Central memory CD8-positive, alpha-beta T cell (primary cell): Measurements from ENCODE around the gene GALNT1.

Experiments
- ATAC-seq: fragments of 150-1000 bp; cut with Tn5 transposase; replicated peaks from 2 replicates; pipeline ENCODE4 v1.10.0; 2022; ENCODE audit warnings: mild to moderate bottlenecking, moderate FRiP score, moderate number of reproducible peaks; ENCODE audit not compliant: poor library complexity, severe bottlenecking; ENCODE audit errors: extremely low read depth
- DNase-seq, 2 donors: peaks; one replicate each; pipeline ENCODE4 v3.0.0; 2021; ENCODE audit warnings: low spot score in 2 of 2
- H3K27ac Mint-ChIP-seq: one replicate; pipeline ENCODE4 v1.8.0; 2022; ENCODE audit warnings: low read depth, mild to moderate bottlenecking, moderate library complexity, mixed read lengths
- H3K27me3 Mint-ChIP-seq: one replicate; pipeline ENCODE4 v1.8.0; 2022; ENCODE audit warnings: mixed read lengths
- H3K36me3 Mint-ChIP-seq: one replicate; pipeline ENCODE4 v1.8.0; 2022; ENCODE audit warnings: mild to moderate bottlenecking, moderate library complexity, mixed read lengths; ENCODE audit not compliant: insufficient read depth
- H3K4me1 Mint-ChIP-seq: one replicate; pipeline ENCODE4 v1.8.0; 2022; ENCODE audit warnings: mixed read lengths
- H3K4me3 Mint-ChIP-seq: one replicate; pipeline ENCODE4 v1.8.0; 2022; ENCODE audit warnings: mild to moderate bottlenecking, moderate library complexity, mixed read lengths
- H3K9me3 Mint-ChIP-seq: one replicate; pipeline ENCODE4 v1.8.0; 2022; ENCODE audit warnings: mixed read lengths

GALNT1 gene

GRCh38 chr18:35717182-35717581 lies 135.6 kb downstream of the GALNT1 start:
- peaks cover 7% of the 10 kb centered on the region for H3K9me3 Mint-ChIP-seq
- peaks cover 10% of the 10 kb centered on the region for H3K27me3 Mint-ChIP-seq
- H3K27ac Mint-ChIP-seq = no peak overlapping the region
- H3K36me3 Mint-ChIP-seq = no peaks in the 10 kb centered on the region
- ATAC-seq (no peak), DNase-seq (no peak)
- no peaks in the 10 kb centered on the region for H3K4me1 Mint-ChIP-seq
- H3K4me3 Mint-ChIP-seq = no peak overlapping the region

GRCh38 chr18:35721431-35722081 lies 140.0 kb downstream of the GALNT1 start:
- peaks cover 7% of the 10 kb centered on the region for H3K9me3 Mint-ChIP-seq
- ATAC-seq (no peak), DNase-seq (no peak)
- H3K4me1 Mint-ChIP-seq = no peaks in the 10 kb centered on the region
- peaks cover 39% of the 10 kb centered on the region for H3K27me3 Mint-ChIP-seq
- no peak overlapping the region for H3K27ac Mint-ChIP-seq
- no peaks in the 10 kb centered on the region for H3K36me3 Mint-ChIP-seq
- no peak overlapping the region for H3K4me3 Mint-ChIP-seq

DNA sequence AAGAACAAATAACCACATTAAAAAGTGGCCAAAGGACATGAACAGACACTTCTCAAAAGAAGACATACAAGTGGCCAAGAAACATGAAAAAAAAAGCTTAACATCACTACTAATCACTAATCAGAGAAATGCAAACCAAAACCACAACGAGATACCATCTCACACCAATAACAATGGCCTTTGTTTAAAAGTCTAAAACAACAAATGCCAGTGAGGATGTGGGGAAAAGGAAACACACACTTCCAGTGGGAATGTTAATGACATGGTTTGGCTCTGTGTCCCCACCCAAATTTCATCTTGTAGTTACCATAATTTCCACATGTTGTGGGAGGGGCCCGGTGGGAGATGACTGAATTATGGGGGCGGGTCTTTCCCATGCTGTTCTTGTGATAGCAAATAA lies 147.1 kb downstream of the GALNT1 start:
- H3K36me3 Mint-ChIP-seq = peaks cover 1% of the 10 kb centered on the region
- DNase-seq = no peak
- peaks cover 46% of the 10 kb centered on the region for H3K27me3 Mint-ChIP-seq
- no peak overlapping the region for H3K4me3 Mint-ChIP-seq
- H3K27ac Mint-ChIP-seq = no peak overlapping the region
- peaks cover 5% of the 10 kb centered on the region for H3K4me1 Mint-ChIP-seq
- no peak for ATAC-seq
- peaks cover 11% of the 10 kb centered on the region for H3K9me3 Mint-ChIP-seq

DNA sequence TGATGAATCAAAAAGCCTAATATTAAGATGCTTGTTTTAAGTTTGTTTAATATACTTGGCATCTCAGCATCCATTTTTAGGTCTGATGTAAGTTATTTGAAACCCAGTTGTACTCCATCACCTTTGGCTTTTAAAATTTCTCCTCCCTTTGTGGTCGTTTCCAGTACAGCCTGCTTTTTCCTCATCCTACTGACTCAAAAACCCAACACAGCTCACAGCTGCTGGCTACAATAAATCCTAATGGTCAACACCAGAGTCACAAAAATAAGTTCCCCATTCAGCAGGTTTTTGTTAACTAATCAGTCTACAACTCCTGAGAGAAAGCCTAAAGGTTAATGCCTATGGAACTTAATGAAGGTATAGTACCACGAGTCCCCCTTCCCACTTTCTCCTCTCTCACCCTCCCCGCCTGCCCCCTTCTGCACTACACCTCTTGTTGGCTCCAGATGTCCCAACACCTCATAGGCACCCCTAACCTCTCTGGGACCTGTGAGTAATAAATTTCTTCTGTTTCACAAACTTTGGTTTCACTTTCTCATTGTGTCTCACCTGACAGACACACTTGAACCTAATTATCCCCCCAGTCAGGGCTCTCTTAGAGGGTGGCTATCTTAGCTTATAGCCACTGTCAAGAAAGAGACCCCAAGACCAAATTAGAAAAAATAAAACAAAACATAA lies 148.6 kb downstream of the GALNT1 start:
- H3K4me3 Mint-ChIP-seq = no peak overlapping the region
- H3K27me3 Mint-ChIP-seq = peaks cover 31% of the 10 kb centered on the region
- no peak for DNase-seq
- H3K27ac Mint-ChIP-seq = no peak overlapping the region
- peaks cover 11% of the 10 kb centered on the region for H3K9me3 Mint-ChIP-seq
- ATAC-seq = no peak
- peaks cover 5% of the 10 kb centered on the region for H3K4me1 Mint-ChIP-seq
- peaks cover 3% of the 10 kb centered on the region for H3K36me3 Mint-ChIP-seq

GRCh38 chr18:35730691-35731370 lies 149.3 kb downstream of the GALNT1 start:
- no peak overlapping the region for H3K27ac Mint-ChIP-seq
- H3K9me3 Mint-ChIP-seq = peaks cover 11% of the 10 kb centered on the region
- H3K36me3 Mint-ChIP-seq = peaks cover 3% of the 10 kb centered on the region
- peaks cover 24% of the 10 kb centered on the region for H3K27me3 Mint-ChIP-seq
- H3K4me3 Mint-ChIP-seq = no peak overlapping the region
- DNase-seq (no peak), ATAC-seq (no peak)
- H3K4me1 Mint-ChIP-seq = peaks cover 5% of the 10 kb centered on the region

DNA sequence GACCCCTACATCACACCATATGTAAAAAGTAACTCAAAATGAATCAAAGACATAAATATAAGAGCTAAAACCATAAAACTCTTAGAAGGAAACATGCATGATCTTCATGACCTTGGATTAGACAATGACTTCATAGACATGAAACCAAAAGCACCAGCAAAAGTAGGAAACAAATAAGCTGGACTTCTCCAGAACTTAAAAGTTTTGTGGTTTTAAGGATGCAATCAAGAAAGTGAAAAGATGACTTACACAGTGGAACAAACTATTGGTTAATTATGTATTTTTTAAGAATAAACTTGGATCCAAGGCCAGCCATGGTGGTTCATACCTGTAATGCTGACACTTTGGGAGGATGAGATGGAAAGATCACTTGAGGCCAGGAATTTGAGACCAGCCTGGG lies 150.2 kb downstream of the GALNT1 start:
- peaks cover 3% of the 10 kb centered on the region for H3K36me3 Mint-ChIP-seq
- no peak for ATAC-seq
- no peak for DNase-seq
- peaks cover 11% of the 10 kb centered on the region for H3K9me3 Mint-ChIP-seq
- no peak overlapping the region for H3K4me3 Mint-ChIP-seq
- H3K27me3 Mint-ChIP-seq = peaks cover 15% of the 10 kb centered on the region
- peaks cover 5% of the 10 kb centered on the region for H3K4me1 Mint-ChIP-seq
- H3K27ac Mint-ChIP-seq = no peak overlapping the region

- peaks cover 3% of the 10 kb centered on the region for H3K36me3 Mint-ChIP-seq
- H3K27ac Mint-ChIP-seq = no peak overlapping the region
- peaks cover 5% of the 10 kb centered on the region for H3K4me1 Mint-ChIP-seq
- peaks cover 11% of the 10 kb centered on the region for H3K9me3 Mint-ChIP-seq
- peaks cover 11% of the 10 kb centered on the region for H3K27me3 Mint-ChIP-seq
- DNase-seq = no peak
- no peak for ATAC-seq
- H3K4me3 Mint-ChIP-seq = no peak overlapping the region
Observed at GRCh38 chr18:35732162-35732561, 150.6 kb downstream of the GALNT1 start.

DNA sequence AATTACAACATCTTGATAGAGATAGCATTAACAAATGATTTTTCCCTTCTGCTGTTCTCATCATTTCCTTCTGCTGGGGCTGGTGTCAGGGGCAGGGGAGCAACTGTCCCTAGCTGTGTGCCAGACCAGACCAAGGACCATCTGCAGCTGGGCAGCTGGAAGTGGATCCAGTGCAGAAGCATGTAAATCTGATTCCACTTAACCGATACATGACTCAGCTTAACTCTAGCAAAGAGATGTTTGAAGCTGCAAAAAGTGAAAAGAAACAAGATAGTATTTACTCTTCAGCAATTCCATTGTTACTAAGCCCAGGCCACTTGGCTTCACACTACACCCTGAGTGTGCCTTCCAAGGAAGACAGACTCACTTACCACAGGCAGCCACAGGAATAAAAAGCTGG lies 151.1 kb downstream of the GALNT1 start:
- Mint-ChIP-seq H3K27ac (no peak overlapping the region), H3K27me3 (peaks cover 11% of the 10 kb centered on the region), H3K36me3 (peaks cover 3% of the 10 kb centered on the region), H3K9me3 (peaks cover 11% of the 10 kb centered on the region), H3K4me1 (peaks cover 5% of the 10 kb centered on the region), H3K4me3 (no peak overlapping the region)
- no peak for ATAC-seq
- no peak for DNase-seq

- H3K36me3 Mint-ChIP-seq = peaks cover 3% of the 10 kb centered on the region
- H3K9me3 Mint-ChIP-seq = peaks cover 13% of the 10 kb centered on the region
- DNase-seq = no peak
- no peak overlapping the region for H3K4me3 Mint-ChIP-seq
- H3K27me3 Mint-ChIP-seq = peaks cover 13% of the 10 kb centered on the region
- peaks cover 5% of the 10 kb centered on the region for H3K4me1 Mint-ChIP-seq
- no peak for ATAC-seq
- no peak overlapping the region for H3K27ac Mint-ChIP-seq
Observed at GRCh38 chr18:35733408-35733807, 151.9 kb downstream of the GALNT1 start.

DNA sequence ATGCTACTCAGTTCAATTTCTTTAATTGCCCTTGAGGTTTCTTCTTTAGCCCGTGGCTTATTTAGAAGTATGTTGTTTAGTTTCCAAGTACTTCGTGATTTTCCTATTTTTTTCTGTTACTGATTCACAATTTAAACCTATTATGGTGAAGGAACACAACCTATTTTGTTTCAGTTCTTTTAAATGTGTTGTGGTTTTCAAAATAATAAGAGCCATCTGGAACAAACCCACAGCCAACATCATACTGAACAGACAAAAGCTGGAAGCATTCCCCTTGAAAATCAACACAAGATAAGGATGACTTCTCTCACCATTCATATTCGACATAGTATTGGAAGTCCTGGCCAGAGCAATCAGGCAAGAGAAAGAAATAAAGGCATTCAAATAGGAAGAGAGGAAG lies 155.2 kb downstream of the GALNT1 start:
- Mint-ChIP-seq H3K27me3 (peaks cover 23% of the 10 kb centered on the region), H3K9me3 (peaks cover 5% of the 10 kb centered on the region), H3K4me1 (no peaks in the 10 kb centered on the region), H3K27ac (no peak overlapping the region), H3K36me3 (peaks cover 2% of the 10 kb centered on the region), H3K4me3 (no peak overlapping the region)
- no peak for ATAC-seq
- no peak for DNase-seq

GRCh38 chr18:35739778-35740177 lies 158.2 kb downstream of the GALNT1 start:
- Mint-ChIP-seq H3K9me3 (peaks cover 5% of the 10 kb centered on the region), H3K27me3 (peaks cover 33% of the 10 kb centered on the region), H3K27ac (no peak overlapping the region), H3K4me3 (no peak overlapping the region), H3K4me1 (no peaks in the 10 kb centered on the region), H3K36me3 (no peaks in the 10 kb centered on the region)
- ATAC-seq (no peak), DNase-seq (no peak)

DNA sequence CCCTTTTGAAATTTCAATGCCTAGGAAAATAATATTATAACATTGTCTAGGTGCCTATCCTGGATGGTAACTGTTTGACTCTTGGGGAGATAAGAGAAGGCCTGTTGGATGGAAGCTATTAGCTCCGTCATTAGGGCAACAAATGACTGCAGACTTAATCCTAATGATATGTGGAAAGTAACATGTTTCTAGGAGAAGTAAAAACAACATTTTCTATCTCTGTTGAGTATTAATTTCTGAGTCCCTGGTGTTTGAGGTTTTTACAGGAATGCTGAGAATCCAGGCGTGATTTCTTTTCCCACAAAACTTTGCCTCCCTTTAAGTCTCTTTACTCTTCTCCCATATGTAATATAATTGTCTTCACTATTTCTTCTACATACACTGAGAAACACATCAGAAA lies 159.1 kb downstream of the GALNT1 start:
- Mint-ChIP-seq H3K4me3 (no peak overlapping the region), H3K4me1 (no peaks in the 10 kb centered on the region), H3K9me3 (peaks cover 5% of the 10 kb centered on the region), H3K27me3 (peaks cover 42% of the 10 kb centered on the region), H3K27ac (no peak overlapping the region), H3K36me3 (no peaks in the 10 kb centered on the region)
- DNase-seq (no peak), ATAC-seq (no peak)

DNA sequence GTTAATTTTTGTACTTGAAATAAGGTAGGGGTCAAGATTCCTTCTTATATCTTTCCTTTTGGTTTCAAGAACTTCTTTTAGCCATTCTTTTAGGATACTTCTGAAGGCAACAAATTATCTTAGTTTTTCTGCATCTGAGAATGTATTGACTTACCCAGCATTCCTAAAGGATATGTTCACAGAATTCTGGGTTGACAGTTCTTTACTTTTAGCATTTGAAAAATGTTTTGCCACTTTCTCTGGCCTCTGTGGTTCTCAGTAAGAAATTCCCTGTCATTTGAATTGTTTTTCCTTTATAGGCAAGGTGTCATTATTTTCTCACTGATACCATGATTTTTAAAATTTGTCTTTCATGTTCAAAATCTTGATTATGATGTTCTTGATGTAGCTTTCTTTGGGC lies 162.4 kb downstream of the GALNT1 start:
- Mint-ChIP-seq H3K4me3 (no peak overlapping the region), H3K27ac (no peak overlapping the region), H3K36me3 (no peaks in the 10 kb centered on the region), H3K4me1 (no peaks in the 10 kb centered on the region), H3K27me3 (peaks cover 62% of the 10 kb centered on the region), H3K9me3 (no peaks in the 10 kb centered on the region)
- no peak for DNase-seq
- ATAC-seq = no peak
